ENCODE results near the gene TACC2. TPM values are rescaled to one million over a fixed set of nuclear protein-coding genes. Genes with fewer than 3 reads are reported as not detected.

The TACC2 gene
- total and polyA plus RNA-seq, 2 donors (not counting 3 experiments of a cell fraction or from before 2014, with no cell fraction given): 14.4 to 46.2 TPM

DNA sequence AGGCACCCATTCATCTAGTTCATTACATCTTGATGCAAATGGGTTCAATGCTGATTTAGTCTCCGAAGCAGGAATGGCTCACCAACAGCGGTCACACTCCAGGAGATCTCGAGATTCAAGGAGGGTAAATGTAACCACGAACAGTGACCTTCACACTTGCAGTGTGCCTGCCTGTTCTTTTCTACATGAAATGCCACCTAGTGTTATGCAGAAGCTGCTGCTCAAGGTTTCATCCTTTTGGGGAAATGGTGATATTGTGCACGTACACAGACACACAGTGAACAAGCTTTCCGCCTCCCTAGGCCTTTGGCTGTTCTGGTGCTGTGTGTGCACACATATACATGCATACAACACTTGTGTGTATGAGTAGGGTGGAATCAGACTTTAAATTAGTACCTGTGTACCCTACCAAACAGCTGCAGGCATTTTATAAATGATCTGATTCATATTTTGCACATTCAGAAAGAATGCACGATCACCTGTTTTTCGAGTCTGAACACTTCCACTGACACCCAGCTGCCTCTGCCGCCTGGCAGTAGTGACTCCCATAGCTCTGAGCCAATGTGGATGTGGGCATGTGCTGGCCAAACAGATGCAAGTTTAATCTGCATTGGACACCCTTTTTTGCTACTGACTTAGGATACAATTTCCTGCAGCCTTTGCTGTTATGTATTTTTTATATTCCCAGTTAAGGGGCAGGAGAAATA is 100.5 kb downstream of the TACC2 start:
- H3K9me1 ChIP-seq (replicated peaks; ENCODE audit: control insufficient read depth, extremely low read depth, insufficient read depth, low read length): no peaks in the 10 kb centered on the region
- no peak for DNase-seq (ENCODE audit: low read depth, low spot score)
- no peak overlapping the region for H3K4me3 ChIP-seq (replicated peaks in 1 of 3; ENCODE audit: insufficient read depth in 1 of 3, low read depth in 1 of 3, low read length in 3 of 3)
- no peak overlapping the region for H3K27ac ChIP-seq (ENCODE audit: insufficient read depth, low read depth, low read length)
- H3K27me3 ChIP-seq (ENCODE audit: control insufficient read depth in 2 of 2, insufficient read depth in 2 of 2, low read length in 2 of 2): peaks cover 12 to 24% of the 10 kb centered on the region in 2 experiments
- no TSS peak for BruUV-seq (replicated peaks)
- POLR2A ChIA-PET: no interaction called here
- dilution Hi-C loops (cut with MboI; ENCODE audit: extremely low pct_ligation_motif_present, low sequenced_read_pairs): no loop called here
- intact Hi-C loops (cut with micrococcal nuclease): no loop called here
- no peak for TF ChIP-seq GATA2 (IDR thresholded peaks at IDR 0.05; ENCODE audit: insufficient read depth, insufficient read length, low read depth, low read length)
- TF ChIP-seq, protein P1, sequence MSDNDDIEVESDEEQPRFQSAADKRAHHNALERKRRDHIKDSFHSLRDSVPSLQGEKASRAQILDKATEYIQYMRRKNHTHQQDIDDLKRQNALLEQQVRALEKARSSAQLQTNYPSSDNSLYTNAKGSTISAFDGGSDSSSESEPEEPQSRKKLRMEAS (IDR thresholded peaks at IDR 0.05; ENCODE audit: insufficient read depth, insufficient read length): no peak
- no peak for TF ChIP-seq POLR2AphosphoS5 (IDR thresholded peaks at IDR 0.05; ENCODE audit: insufficient read depth, low read depth, low read length)
- TF ChIP-seq, protein P2, sequence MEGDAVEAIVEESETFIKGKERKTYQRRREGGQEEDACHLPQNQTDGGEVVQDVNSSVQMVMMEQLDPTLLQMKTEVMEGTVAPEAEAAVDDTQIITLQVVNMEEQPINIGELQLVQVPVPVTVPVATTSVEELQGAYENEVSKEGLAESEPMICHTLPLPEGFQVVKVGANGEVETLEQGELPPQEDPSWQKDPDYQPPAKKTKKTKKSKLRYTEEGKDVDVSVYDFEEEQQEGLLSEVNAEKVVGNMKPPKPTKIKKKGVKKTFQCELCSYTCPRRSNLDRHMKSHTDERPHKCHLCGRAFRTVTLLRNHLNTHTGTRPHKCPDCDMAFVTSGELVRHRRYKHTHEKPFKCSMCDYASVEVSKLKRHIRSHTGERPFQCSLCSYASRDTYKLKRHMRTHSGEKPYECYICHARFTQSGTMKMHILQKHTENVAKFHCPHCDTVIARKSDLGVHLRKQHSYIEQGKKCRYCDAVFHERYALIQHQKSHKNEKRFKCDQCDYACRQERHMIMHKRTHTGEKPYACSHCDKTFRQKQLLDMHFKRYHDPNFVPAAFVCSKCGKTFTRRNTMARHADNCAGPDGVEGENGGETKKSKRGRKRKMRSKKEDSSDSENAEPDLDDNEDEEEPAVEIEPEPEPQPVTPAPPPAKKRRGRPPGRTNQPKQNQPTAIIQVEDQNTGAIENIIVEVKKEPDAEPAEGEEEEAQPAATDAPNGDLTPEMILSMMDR (IDR thresholded peaks at IDR 0.05; ENCODE audit: extremely low read depth in 1 of 2, insufficient read depth in 1 of 2, low read depth in 1 of 2, low read length in 2 of 2): no peak
- no peak for TF ChIP-seq JUN (IDR thresholded peaks at IDR 0.05; ENCODE audit: borderline replicate concordance, insufficient read depth, insufficient read length, low read depth)
- no peak for TF ChIP-seq EZH2 (IDR thresholded peaks at IDR 0.05; ENCODE audit: borderline replicate concordance, low read depth, low read length, severe bottlenecking)
- no peak for TF ChIP-seq FOS (IDR thresholded peaks at IDR 0.05; ENCODE audit: borderline replicate concordance, insufficient read depth, low read length)
- TF ChIP-seq MYC (IDR thresholded peaks at IDR 0.05; ENCODE audit: low read depth, low read length): no peak
- TF ChIP-seq POLR2A (IDR thresholded peaks at IDR 0.05; ENCODE audit: low read depth, low read length): no peak
- no peaks in the 10 kb centered on the region for H3K79me2 ChIP-seq (ENCODE audit: control insufficient read depth, insufficient read depth, low read length)
- CTCF ChIA-PET: interaction anchor here (2.3 kb wide), 1 partner anchor 38 kb away, joined by 7 read pairs; no protein-coding TSS in a partner anchor
- H2AFZ ChIP-seq (ENCODE audit: low read depth, low read length): no peak overlapping the region
- H3K9ac ChIP-seq (replicated peaks; ENCODE audit: extremely low read depth, insufficient read depth, low read length): no peak overlapping the region
- no peaks in the 10 kb centered on the region for H3K36me3 ChIP-seq (ENCODE audit: control insufficient read depth in 2 of 2, extremely low read depth in 1 of 2, insufficient read depth in 2 of 2, low read length in 2 of 2)
- H3K4me1 ChIP-seq (ENCODE audit: control insufficient read depth, extremely low read depth, insufficient read depth, low read length): no peaks in the 10 kb centered on the region
- no peaks in the 10 kb centered on the region for H3K9me3 ChIP-seq (replicated peaks; ENCODE audit: control insufficient read depth, insufficient read depth, low read length)
- H3K4me2 ChIP-seq (ENCODE audit: insufficient read depth, low read length): no peak overlapping the region
- no peaks in the 10 kb centered on the region for H4K20me1 ChIP-seq (replicated peaks; ENCODE audit: control insufficient read depth, extremely low read depth, insufficient read depth, low read length)
- FAIRE-seq: no peak
